Glutamatergic neuron (in vitro differentiated cells): ENCODE data around the gene RIGI. TPM values are rescaled to one million over a fixed set of nuclear protein-coding genes. Genes with fewer than 3 reads are reported as not detected.

Source experiments
- DNase-seq: peaks from one replicate; pipeline ENCODE4 v3.0.0; 2022
- H3K27ac Mint-ChIP-seq: one replicate; pipeline ENCODE4 v1.8.0; 2020; ENCODE audit warnings: mild to moderate bottlenecking, mixed read lengths, inconsistent platforms; ENCODE audit not compliant: unreplicated experiment
- H3K27me3 Mint-ChIP-seq: one replicate; pipeline ENCODE4 v1.8.0; 2020; ENCODE audit warnings: mild to moderate bottlenecking, moderate library complexity, mixed read lengths, inconsistent platforms; ENCODE audit not compliant: unreplicated experiment
- H3K36me3 Mint-ChIP-seq: one replicate; pipeline ENCODE4 v1.8.0; 2020; ENCODE audit warnings: mild to moderate bottlenecking, mixed read lengths, inconsistent platforms; ENCODE audit not compliant: unreplicated experiment
- H3K4me1 Mint-ChIP-seq: one replicate; pipeline ENCODE4 v1.8.0; 2020; ENCODE audit warnings: mild to moderate bottlenecking, low read depth, mixed read lengths, inconsistent platforms; ENCODE audit not compliant: unreplicated experiment
- H3K4me3 Mint-ChIP-seq: one replicate; pipeline ENCODE4 v1.8.0; 2020; ENCODE audit warnings: mild to moderate bottlenecking, mixed read lengths, inconsistent platforms; ENCODE audit not compliant: unreplicated experiment
- H3K9me3 Mint-ChIP-seq: one replicate; pipeline ENCODE4 v1.8.0; 2020; ENCODE audit warnings: mild to moderate bottlenecking, moderate library complexity, mixed read lengths, inconsistent platforms; ENCODE audit not compliant: unreplicated experiment
- total RNA-seq: library from RNA; stranded (reverse); fragmentation: NEBNext Ultra II Directional; extraction: Animal tissue kit (Norgen Biotek cat#: 25700); gene quantifications from one replicate; pipeline ENCODE4 v1.2.1, GENCODE V29; 2021; ENCODE audit not compliant: unreplicated experiment
- TF ChIP-seq, protein P1 (sequence below): fragments of 200-600 bp; sonication (generic); IDR thresholded peaks from one replicate; pipeline ENCODE4 v1.5.0; 2021; ENCODE audit not compliant: partially characterized antibody, unreplicated experiment

Gene RIGI
- total RNA-seq, 1 donor from 2014 or later, result 3.0 TPM

- H3K4me3 Mint-ChIP-seq, result no peak overlapping the region
- no peak overlapping the region for H3K27ac Mint-ChIP-seq
- peaks cover 11% of the 10 kb centered on the region for H3K4me1 Mint-ChIP-seq
- peaks cover 2% of the 10 kb centered on the region for H3K27me3 Mint-ChIP-seq
- H3K36me3 Mint-ChIP-seq, result peaks cover 6% of the 10 kb centered on the region
- no peak for DNase-seq
- peaks cover 4% of the 10 kb centered on the region for H3K9me3 Mint-ChIP-seq
- TF ChIP-seq, protein P1, sequence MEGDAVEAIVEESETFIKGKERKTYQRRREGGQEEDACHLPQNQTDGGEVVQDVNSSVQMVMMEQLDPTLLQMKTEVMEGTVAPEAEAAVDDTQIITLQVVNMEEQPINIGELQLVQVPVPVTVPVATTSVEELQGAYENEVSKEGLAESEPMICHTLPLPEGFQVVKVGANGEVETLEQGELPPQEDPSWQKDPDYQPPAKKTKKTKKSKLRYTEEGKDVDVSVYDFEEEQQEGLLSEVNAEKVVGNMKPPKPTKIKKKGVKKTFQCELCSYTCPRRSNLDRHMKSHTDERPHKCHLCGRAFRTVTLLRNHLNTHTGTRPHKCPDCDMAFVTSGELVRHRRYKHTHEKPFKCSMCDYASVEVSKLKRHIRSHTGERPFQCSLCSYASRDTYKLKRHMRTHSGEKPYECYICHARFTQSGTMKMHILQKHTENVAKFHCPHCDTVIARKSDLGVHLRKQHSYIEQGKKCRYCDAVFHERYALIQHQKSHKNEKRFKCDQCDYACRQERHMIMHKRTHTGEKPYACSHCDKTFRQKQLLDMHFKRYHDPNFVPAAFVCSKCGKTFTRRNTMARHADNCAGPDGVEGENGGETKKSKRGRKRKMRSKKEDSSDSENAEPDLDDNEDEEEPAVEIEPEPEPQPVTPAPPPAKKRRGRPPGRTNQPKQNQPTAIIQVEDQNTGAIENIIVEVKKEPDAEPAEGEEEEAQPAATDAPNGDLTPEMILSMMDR, result no peak
Measured at GRCh38 chr9:32523910-32524309, 2.1 kb downstream of the RIGI start.

- Mint-ChIP-seq H3K27ac (no peak overlapping the region), H3K9me3 (peaks cover 3% of the 10 kb centered on the region), H3K4me1 (no peaks in the 10 kb centered on the region), H3K4me3 (no peak overlapping the region), H3K36me3 (peaks cover 8% of the 10 kb centered on the region), H3K27me3 (peaks cover 4% of the 10 kb centered on the region)
- no peak for DNase-seq
- TF ChIP-seq, protein P1, result no peak
Measured at GRCh38 chr9:32518276-32518675, 7.7 kb downstream of the RIGI start.

- DNase-seq, result no peak
- Mint-ChIP-seq H3K27me3 (peaks cover 3% of the 10 kb centered on the region), H3K9me3 (peaks cover 5% of the 10 kb centered on the region), H3K4me3 (no peak overlapping the region), H3K27ac (no peak overlapping the region), H3K4me1 (no peaks in the 10 kb centered on the region), H3K36me3 (peaks cover 10% of the 10 kb centered on the region)
- TF ChIP-seq, protein P1, result no peak
Measured at GRCh38 chr9:32516241-32516640, 9.8 kb downstream of the RIGI start.

GRCh38 chr9:32508728-32509127 is 17.3 kb downstream of the RIGI start:
- Mint-ChIP-seq H3K27me3 (peaks cover under 1% of the 10 kb centered on the region), H3K27ac (no peak overlapping the region), H3K4me3 (no peak overlapping the region), H3K9me3 (peaks cover 2% of the 10 kb centered on the region), H3K36me3 (peaks cover 8% of the 10 kb centered on the region), H3K4me1 (no peaks in the 10 kb centered on the region)
- TF ChIP-seq, protein P1, result no peak
- no peak for DNase-seq

- no peak for DNase-seq
- H3K4me1 Mint-ChIP-seq, result no peaks in the 10 kb centered on the region
- H3K9me3 Mint-ChIP-seq, result no peaks in the 10 kb centered on the region
- H3K4me3 Mint-ChIP-seq, result no peak overlapping the region
- H3K36me3 Mint-ChIP-seq, result no peaks in the 10 kb centered on the region
- H3K27me3 Mint-ChIP-seq, result peaks cover 2% of the 10 kb centered on the region
- H3K27ac Mint-ChIP-seq, result no peak overlapping the region
- TF ChIP-seq, protein P1, result no peak
Measured at GRCh38 chr9:32503008-32503407, 23.0 kb downstream of the RIGI start.
